HEK293T (cell line): ENCODE results near the gene RAB14.

Experiments used
- FOXM1 ChIP-seq: fragments of 450-650 bp; IDR thresholded peaks from 2 replicates; pipeline ENCODE4 v1.6.1; 2017; ENCODE audit warnings: mild to moderate bottlenecking, borderline replicate concordance
- HDGF ChIP-seq: fragments of 450-650 bp; IDR thresholded peaks from 2 replicates; pipeline ENCODE4 v1.6.1; 2017; ENCODE audit warnings: antibody characterized with exemption, borderline replicate concordance
- LEF1 ChIP-seq: fragments of 450-650 bp; IDR thresholded peaks from 2 replicates; pipeline ENCODE4 v1.6.1; 2017; ENCODE audit warnings: mild to moderate bottlenecking, borderline replicate concordance
- SP1 ChIP-seq: fragments of 450-650 bp; IDR thresholded peaks from 2 replicates; pipeline ENCODE4 v1.6.1; 2017
- SUZ12 ChIP-seq: fragments of 450-650 bp; IDR thresholded peaks from 2 replicates; pipeline ENCODE4 v1.6.1; 2016; ENCODE audit warnings: mild to moderate bottlenecking
- TARDBP ChIP-seq: fragments of 450-650 bp; IDR thresholded peaks from 2 replicates; pipeline ENCODE4 v1.6.1; 2016

DNA sequence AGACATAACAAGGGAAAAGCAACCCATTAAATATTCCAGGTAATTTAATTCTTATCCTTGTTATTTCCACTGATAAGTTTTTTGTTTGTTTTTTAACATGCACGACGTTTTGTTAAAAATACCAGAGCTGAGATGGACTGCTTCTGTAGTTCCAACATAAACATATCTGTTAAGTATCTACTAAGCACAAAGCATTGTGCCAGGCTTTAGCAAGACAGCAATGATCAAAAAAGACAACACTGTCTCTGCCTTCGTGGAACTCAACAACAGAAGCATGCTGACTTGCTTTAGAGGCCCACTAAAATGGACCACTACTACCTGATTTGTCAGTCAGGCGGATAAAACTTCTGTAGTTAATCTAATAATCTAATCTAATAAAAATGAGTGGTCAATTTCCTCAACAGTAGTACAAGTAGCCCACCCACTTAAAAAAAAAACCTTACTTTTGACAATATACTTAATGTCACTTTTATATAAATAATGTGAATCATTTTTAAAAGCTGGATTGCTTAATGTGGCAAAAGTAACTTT lies 3.1 kb downstream of the RAB14 start:
- TF ChIP-seq TARDBP (no peak), SP1 (no peak), HDGF (no peak), SUZ12 (no peak), LEF1 (no peak), FOXM1 (no peak)
